Right lobe of liver (tissue), 4 donors: Measurements from ENCODE around the gene HSDL1.

Experiments
- CTCF ChIP-seq, 4 donors: fragments of 200-600 bp in 3 of 4; fragments of 450-650 bp in 1 of 4; IDR thresholded peaks; one replicate each; pipeline versions ENCODE4 v1.5.1 to v1.8.0; 2016 to 2022; ENCODE audit warnings: antibody characterized with exemption in 4 of 4, mild to moderate bottlenecking in 2 of 4
- POLR2A ChIP-seq: fragments of 450-650 bp; IDR thresholded peaks from one replicate; pipeline ENCODE4 v1.6.1; 2017; ENCODE audit warnings: antibody characterized with exemption, mild to moderate bottlenecking
- donor health status: DM: no; HTN: no; CAD: no.
- donor health status: DM: no; HTN: no; CAD: no.
- donor health status: DM: no; HTN: yes; CAD: no.

GRCh38 chr16:84143081-84143480, 1.9 kb downstream of the HSDL1 start:
- TF ChIP-seq CTCF (IDR thresholded peaks at IDR 0.05) (no peak), POLR2A (no peak)
